Neural progenitor cell (in vitro differentiated cells): ENCODE results near the gene TAGLN3.

Experiments used
- CTCF ChIP-seq: fragments of 200-600 bp; sonication (generic); IDR thresholded peaks from 2 replicates; pipeline ENCODE4 v1.5.1; 2017; ENCODE audit warnings: antibody characterized with exemption, mild to moderate bottlenecking
- EZH2phosphoT487 ChIP-seq: fragments of 200-600 bp; sonication (generic); IDR thresholded peaks from 2 replicates; pipeline ENCODE4 v1.6.1; 2017; ENCODE audit warnings: antibody characterized with exemption

- TF ChIP-seq CTCF (no peak), EZH2phosphoT487 (no peak)
Observed at GRCh38 chr3:112027142-112027541, 28.4 kb downstream of the TAGLN3 start.
